ENCODE results near the gene VEGFB. TPM values are rescaled to one million over a fixed set of nuclear protein-coding genes. Genes with fewer than 3 reads are reported as not detected.

The VEGFB gene
- total RNA-seq, 1 experiment from 2014 or later, result 43.4 TPM

GRCh38 chr11:64238999-64239398 lies 4.6 kb downstream of the VEGFB start:
- Histone ChIP-seq H3K4me1 (ENCODE audit: low read length) (peaks cover 50% of the 10 kb centered on the region), H3K9me2 (replicated peaks; ENCODE audit: insufficient read depth, low read length) (no peaks in the 10 kb centered on the region), H4K20me1 (ENCODE audit: insufficient read depth, low read depth, low read length) (peaks cover 7% of the 10 kb centered on the region; the same call in 1 of the 2 replicates), H3K9me3 (ENCODE audit: low read length) (no peaks in the 10 kb centered on the region), H3K4me3 (ENCODE audit: low read length) (no peak overlapping the region), H3K27me3 (ENCODE audit: low read length) (no peaks in the 10 kb centered on the region), H3K79me2 (ENCODE audit: low read length) (peaks cover 28% of the 10 kb centered on the region), H3K9ac (ENCODE audit: low read length) (peak overlapping the region; percentile 28), H3K4me2 (ENCODE audit: low read depth, low read length, poor library complexity, severe bottlenecking) (peak overlapping the region; percentile 80), H3K27ac (ENCODE audit: low read length) (peak overlapping the region; percentile 55), H2AFZ (ENCODE audit: low read length) (no peak overlapping the region), H3K36me3 (ENCODE audit: insufficient read depth, low read length) (peaks cover 10% of the 10 kb centered on the region; the same call in 1 of the 2 replicates)
- no peak for DNase-seq

- Histone ChIP-seq H3K9me3 (ENCODE audit: low read length) (no peaks in the 10 kb centered on the region), H3K9me2 (replicated peaks; ENCODE audit: insufficient read depth, low read length) (no peaks in the 10 kb centered on the region), H3K4me1 (ENCODE audit: low read length) (peaks cover 57% of the 10 kb centered on the region), H3K9ac (ENCODE audit: low read length) (peak overlapping the region; percentile 88), H3K36me3 (ENCODE audit: insufficient read depth, low read length) (peaks cover 10% of the 10 kb centered on the region; the same call in 1 of the 2 replicates), H3K27ac (ENCODE audit: low read length) (peak overlapping the region; percentile 81), H2AFZ (ENCODE audit: low read length) (no peak overlapping the region), H3K79me2 (ENCODE audit: low read length) (peaks cover 29% of the 10 kb centered on the region), H3K4me3 (ENCODE audit: low read length) (peak overlapping the region; percentile 85), H4K20me1 (ENCODE audit: insufficient read depth, low read depth, low read length) (peaks cover 8% of the 10 kb centered on the region; the same call in 1 of the 2 replicates), H3K4me2 (ENCODE audit: low read depth, low read length, poor library complexity, severe bottlenecking) (peak overlapping the region; percentile 80), H3K27me3 (ENCODE audit: low read length) (no peaks in the 10 kb centered on the region)
- DNase-seq, result peak; percentile 85
Measured at GRCh38 chr11:64239662-64240434, 5.5 kb downstream of the VEGFB start.

- H3K9ac ChIP-seq (ENCODE audit: low read length), result peak within 1 kb of the TSS; percentile 93
- H4K20me1 ChIP-seq (ENCODE audit: insufficient read depth, low read depth, low read length), result peaks cover 6% of the 10 kb centered on the region; the same call in 1 of the 2 replicates
- peaks cover 57% of the 10 kb centered on the region for H3K4me1 ChIP-seq (ENCODE audit: low read length)
- peak within 1 kb of the TSS; percentile 80 for H3K4me2 ChIP-seq (ENCODE audit: low read depth, low read length, poor library complexity, severe bottlenecking)
- no peaks in the 10 kb centered on the region for H3K9me3 ChIP-seq (ENCODE audit: low read length)
- H2AFZ ChIP-seq (ENCODE audit: low read length), result no peak within 1 kb of the TSS
- H3K36me3 ChIP-seq (ENCODE audit: insufficient read depth, low read length), result peaks cover 10% of the 10 kb centered on the region; the same call in 1 of the 2 replicates
- peak; percentile 99 for DNase-seq
- H3K27me3 ChIP-seq (ENCODE audit: low read length), result no peaks in the 10 kb centered on the region
- H3K27ac ChIP-seq (ENCODE audit: low read length), result peak within 1 kb of the TSS; percentile 84
- no peaks in the 10 kb centered on the region for H3K9me2 ChIP-seq (replicated peaks; ENCODE audit: insufficient read depth, low read length)
- H3K79me2 ChIP-seq (ENCODE audit: low read length), result peaks cover 29% of the 10 kb centered on the region
- peak within 1 kb of the TSS; percentile 85 for H3K4me3 ChIP-seq (ENCODE audit: low read length)
Measured at GRCh38 chr11:64240435-64241240, 6.3 kb downstream of the VEGFB start, which contains the start of gene FKBP2. TSS of gene FKBP2 (plus strand) at chr11:64241095. CDS start at chr11:64242388, 1,293 bp downstream.

- no peaks in the 10 kb centered on the region for H3K9me3 ChIP-seq (ENCODE audit: low read length)
- peaks cover 29% of the 10 kb centered on the region for H3K79me2 ChIP-seq (ENCODE audit: low read length)
- peak; percentile 100 for DNase-seq
- peaks cover 6% of the 10 kb centered on the region; the same call in 1 of the 2 replicates for H4K20me1 ChIP-seq (ENCODE audit: insufficient read depth, low read depth, low read length)
- H3K4me1 ChIP-seq (ENCODE audit: low read length), result peaks cover 54% of the 10 kb centered on the region
- H3K36me3 ChIP-seq (ENCODE audit: insufficient read depth, low read length), result peaks cover 10% of the 10 kb centered on the region; the same call in 1 of the 2 replicates
- H3K9me2 ChIP-seq (replicated peaks; ENCODE audit: insufficient read depth, low read length), result no peaks in the 10 kb centered on the region
- no peaks in the 10 kb centered on the region for H3K27me3 ChIP-seq (ENCODE audit: low read length)
- H3K27ac ChIP-seq (ENCODE audit: low read length), result peak overlapping the region; percentile 81
- H3K4me3 ChIP-seq (ENCODE audit: low read length), result peak overlapping the region; percentile 85
- peak overlapping the region; percentile 80 for H3K4me2 ChIP-seq (ENCODE audit: low read depth, low read length, poor library complexity, severe bottlenecking)
- H3K9ac ChIP-seq (ENCODE audit: low read length), result peak overlapping the region; percentile 88
- no peak overlapping the region for H2AFZ ChIP-seq (ENCODE audit: low read length)
Measured at GRCh38 chr11:64241241-64241490, 6.8 kb downstream of the VEGFB start.

- peak; percentile 87 for DNase-seq
- Histone ChIP-seq H3K9ac (ENCODE audit: low read length) (peak overlapping the region; percentile 93), H4K20me1 (ENCODE audit: insufficient read depth, low read depth, low read length) (peaks cover 6% of the 10 kb centered on the region; the same call in 1 of the 2 replicates), H3K4me1 (ENCODE audit: low read length) (peaks cover 54% of the 10 kb centered on the region), H3K79me2 (ENCODE audit: low read length) (peaks cover 30% of the 10 kb centered on the region), H3K4me3 (ENCODE audit: low read length) (peak overlapping the region; percentile 85), H3K36me3 (ENCODE audit: insufficient read depth, low read length) (peaks cover 10% of the 10 kb centered on the region; the same call in 1 of the 2 replicates), H3K27me3 (ENCODE audit: low read length) (no peaks in the 10 kb centered on the region), H3K9me2 (replicated peaks; ENCODE audit: insufficient read depth, low read length) (no peaks in the 10 kb centered on the region), H3K9me3 (ENCODE audit: low read length) (no peaks in the 10 kb centered on the region), H3K27ac (ENCODE audit: low read length) (peak overlapping the region; percentile 84), H2AFZ (ENCODE audit: low read length) (peak overlapping the region; percentile 30; the same call in 1 of the 2 replicates), H3K4me2 (ENCODE audit: low read depth, low read length, poor library complexity, severe bottlenecking) (peak overlapping the region; percentile 80)
Measured at GRCh38 chr11:64241491-64242374, 7.3 kb downstream of the VEGFB start.

- H2AFZ ChIP-seq (ENCODE audit: low read length), result no peak overlapping the region
- H3K4me2 ChIP-seq (ENCODE audit: low read depth, low read length, poor library complexity, severe bottlenecking), result peak overlapping the region; percentile 80
- peak; percentile 59 for DNase-seq
- H3K27ac ChIP-seq (ENCODE audit: low read length), result 0 out of 2 replicates have a peak overlapping the region, but pooled peaks have one; percentile 84
- H3K9me3 ChIP-seq (ENCODE audit: low read length), result no peaks in the 10 kb centered on the region
- H3K4me3 ChIP-seq (ENCODE audit: low read length), result peak overlapping the region; percentile 85
- H3K9me2 ChIP-seq (replicated peaks; ENCODE audit: insufficient read depth, low read length), result no peaks in the 10 kb centered on the region
- H3K4me1 ChIP-seq (ENCODE audit: low read length), result peaks cover 66% of the 10 kb centered on the region
- peaks cover 6% of the 10 kb centered on the region; the same call in 1 of the 2 replicates for H4K20me1 ChIP-seq (ENCODE audit: insufficient read depth, low read depth, low read length)
- peak overlapping the region; percentile 93 for H3K9ac ChIP-seq (ENCODE audit: low read length)
- no peaks in the 10 kb centered on the region for H3K27me3 ChIP-seq (ENCODE audit: low read length)
- H3K79me2 ChIP-seq (ENCODE audit: low read length), result peaks cover 30% of the 10 kb centered on the region
- peaks cover 4% of the 10 kb centered on the region; the same call in 1 of the 2 replicates for H3K36me3 ChIP-seq (ENCODE audit: insufficient read depth, low read length)
Measured at GRCh38 chr11:64243236-64243854, 9.0 kb downstream of the VEGFB start.

GRCh38 chr11:64244107-64244506 lies 9.7 kb downstream of the VEGFB start:
- Histone ChIP-seq H3K9ac (ENCODE audit: low read length) (peak overlapping the region; percentile 93; the same call in 1 of the 2 replicates), H3K36me3 (ENCODE audit: insufficient read depth, low read length) (peaks cover 4% of the 10 kb centered on the region; the same call in 1 of the 2 replicates), H3K4me1 (ENCODE audit: low read length) (peaks cover 60% of the 10 kb centered on the region), H3K9me2 (replicated peaks; ENCODE audit: insufficient read depth, low read length) (no peaks in the 10 kb centered on the region), H2AFZ (ENCODE audit: low read length) (no peak overlapping the region), H3K27ac (ENCODE audit: low read length) (0 out of 2 replicates have a peak overlapping the region, but pooled peaks have one; percentile 3), H3K9me3 (ENCODE audit: low read length) (no peaks in the 10 kb centered on the region), H3K79me2 (ENCODE audit: low read length) (peaks cover 30% of the 10 kb centered on the region), H4K20me1 (ENCODE audit: insufficient read depth, low read depth, low read length) (peaks cover 6% of the 10 kb centered on the region; the same call in 1 of the 2 replicates), H3K4me2 (ENCODE audit: low read depth, low read length, poor library complexity, severe bottlenecking) (peak overlapping the region; percentile 80), H3K27me3 (ENCODE audit: low read length) (no peaks in the 10 kb centered on the region), H3K4me3 (ENCODE audit: low read length) (no peak overlapping the region)
- peak; percentile 43 for DNase-seq

All from Karpas-422 (cell line).